Activated naive CD8-positive, alpha-beta T cell treated with anti-CD3 and anti-CD28 coated beads for 36 hours (primary cell): ENCODE results near the gene CDKN2AIPNL. TPM values are rescaled to one million over a fixed set of nuclear protein-coding genes. Genes with fewer than 3 reads are reported as not detected.
"Not testable (repeated sequence)": the region's sequence is repeated elsewhere in the genome, so short reads cannot be mapped to it uniquely, and the experiment has no call there.

ENCODE experiments used
- DNase-seq: peaks from one replicate; pipeline ENCODE4 v3.0.0; 2021
- H3K27ac Mint-ChIP-seq: one replicate; pipeline ENCODE4 v1.8.0; 2022; ENCODE audit warnings: mild to moderate bottlenecking, moderate library complexity, mixed read lengths
- H3K27me3 Mint-ChIP-seq: one replicate; pipeline ENCODE4 v1.8.0; 2022; ENCODE audit warnings: mild to moderate bottlenecking, mixed read lengths
- H3K36me3 Mint-ChIP-seq: one replicate; pipeline ENCODE4 v1.8.0; 2021; ENCODE audit warnings: mild to moderate bottlenecking, mixed read lengths
- H3K4me1 Mint-ChIP-seq: one replicate; pipeline ENCODE4 v1.8.0; 2021; ENCODE audit warnings: mixed read lengths
- H3K4me3 Mint-ChIP-seq: one replicate; pipeline ENCODE4 v1.8.0; 2022; ENCODE audit warnings: mild to moderate bottlenecking, moderate library complexity, mixed read lengths
- H3K9me3 Mint-ChIP-seq: one replicate; pipeline ENCODE4 v1.8.0; 2022; ENCODE audit warnings: mixed read lengths
- total RNA-seq, 2 experiments: library from RNA; stranded (reverse); gene quantifications; one replicate each; pipeline ENCODE4 v1.2.3, GENCODE V29; 2021

Gene CDKN2AIPNL
- total RNA-seq, 2 experiments from 2014 or later: 42.6 to 44.5 TPM

GRCh38 chr5:134394932-134395331 lies 16.7 kb downstream of the CDKN2AIPNL start:
- no peak overlapping the region for H3K4me3 Mint-ChIP-seq
- H3K27me3 Mint-ChIP-seq: no peaks in the 10 kb centered on the region
- peaks cover 22% of the 10 kb centered on the region for H3K36me3 Mint-ChIP-seq
- H3K9me3 Mint-ChIP-seq: no peaks in the 10 kb centered on the region
- no peak for DNase-seq
- no peak overlapping the region for H3K27ac Mint-ChIP-seq
- peaks cover 11% of the 10 kb centered on the region for H3K4me1 Mint-ChIP-seq

- peaks cover 11% of the 10 kb centered on the region for H3K4me1 Mint-ChIP-seq
- peaks cover 11% of the 10 kb centered on the region for H3K36me3 Mint-ChIP-seq
- H3K4me3 Mint-ChIP-seq: no peak overlapping the region
- H3K9me3 Mint-ChIP-seq: no peaks in the 10 kb centered on the region
- no peak for DNase-seq
- H3K27ac Mint-ChIP-seq: no peak overlapping the region
- no peaks in the 10 kb centered on the region for H3K27me3 Mint-ChIP-seq
Observed at GRCh38 chr5:134392301-134392700, 19.4 kb downstream of the CDKN2AIPNL start.

- no peaks in the 10 kb centered on the region for H3K9me3 Mint-ChIP-seq
- no peak overlapping the region for H3K4me3 Mint-ChIP-seq
- no peak for DNase-seq
- peaks cover 14% of the 10 kb centered on the region for H3K4me1 Mint-ChIP-seq
- H3K27me3 Mint-ChIP-seq: no peaks in the 10 kb centered on the region
- peaks cover 22% of the 10 kb centered on the region for H3K36me3 Mint-ChIP-seq
- H3K27ac Mint-ChIP-seq: no peak overlapping the region
Observed at GRCh38 chr5:134387443-134387842, 24.2 kb downstream of the CDKN2AIPNL start.

- H3K4me3 Mint-ChIP-seq: peak overlapping the region; percentile 45
- no peaks in the 10 kb centered on the region for H3K9me3 Mint-ChIP-seq
Observed at GRCh38 chr5:134383980-134384697, 27.5 kb downstream of the CDKN2AIPNL start.

GRCh38 chr5:134382204-134382603 lies 29.5 kb downstream of the CDKN2AIPNL start:
- not testable (repeated sequence) for DNase-seq, H3K27me3 Mint-ChIP-seq, H3K9me3 Mint-ChIP-seq, H3K27ac Mint-ChIP-seq, H3K4me3 Mint-ChIP-seq
- H3K36me3 Mint-ChIP-seq: peaks cover 49% of the 10 kb centered on the region
- peaks cover 32% of the 10 kb centered on the region for H3K4me1 Mint-ChIP-seq

More at GRCh38 chr5:134383980-134384697, 27.5 kb downstream of the CDKN2AIPNL start:
- peak overlapping the region; percentile 85 for H3K27ac Mint-ChIP-seq
- H3K27me3 Mint-ChIP-seq: no peaks in the 10 kb centered on the region
- no peak for DNase-seq
- peaks cover 21% of the 10 kb centered on the region for H3K4me1 Mint-ChIP-seq
- H3K36me3 Mint-ChIP-seq: peaks cover 33% of the 10 kb centered on the region

- peaks cover 45% of the 10 kb centered on the region for H3K36me3 Mint-ChIP-seq
- H3K4me3 Mint-ChIP-seq: no peak overlapping the region
- no peaks in the 10 kb centered on the region for H3K27me3 Mint-ChIP-seq
- H3K9me3 Mint-ChIP-seq: no peaks in the 10 kb centered on the region
- H3K27ac Mint-ChIP-seq: no peak overlapping the region
- no peak for DNase-seq
- H3K4me1 Mint-ChIP-seq: peaks cover 38% of the 10 kb centered on the region
Observed at GRCh38 chr5:134380346-134380745, 31.3 kb downstream of the CDKN2AIPNL start.

GRCh38 chr5:134374232-134374631 lies 37.4 kb downstream of the CDKN2AIPNL start:
- Mint-ChIP-seq H3K27ac (no peak overlapping the region), H3K4me3 (no peak overlapping the region), H3K4me1 (peaks cover 55% of the 10 kb centered on the region)

GRCh38 chr5:134373633-134374032 lies 38.0 kb downstream of the CDKN2AIPNL start:
- Mint-ChIP-seq H3K4me1 (peaks cover 51% of the 10 kb centered on the region), H3K36me3 (peaks cover 35% of the 10 kb centered on the region)

More at GRCh38 chr5:134374232-134374631, 37.4 kb downstream of the CDKN2AIPNL start:
- Mint-ChIP-seq H3K9me3 (no peaks in the 10 kb centered on the region), H3K36me3 (peaks cover 41% of the 10 kb centered on the region), H3K27me3 (peaks cover 4% of the 10 kb centered on the region)
- DNase-seq: no peak

GRCh38 chr5:134371834-134372340 lies 39.8 kb downstream of the CDKN2AIPNL start:
- H3K4me1 Mint-ChIP-seq: peaks cover 47% of the 10 kb centered on the region
- H3K36me3 Mint-ChIP-seq: peaks cover 36% of the 10 kb centered on the region
- H3K27ac Mint-ChIP-seq: peak overlapping the region; percentile 100
- H3K27me3 Mint-ChIP-seq: peaks cover 4% of the 10 kb centered on the region
- peaks cover 4% of the 10 kb centered on the region for H3K9me3 Mint-ChIP-seq
- peak; percentile 42 for DNase-seq
- peak overlapping the region; percentile 97 for H3K4me3 Mint-ChIP-seq

More at GRCh38 chr5:134373633-134374032, 38.0 kb downstream of the CDKN2AIPNL start:
- H3K4me3 Mint-ChIP-seq: peak overlapping the region; percentile 68
- H3K9me3 Mint-ChIP-seq, DNase-seq, H3K27me3 Mint-ChIP-seq: not testable (repeated sequence)
- peak overlapping the region; percentile 20 for H3K27ac Mint-ChIP-seq

GRCh38 chr5:134370871-134371833 lies 40.5 kb downstream of the CDKN2AIPNL start, which contains the start of gene UBE2B:
Gene UBE2B (plus strand): TSS chr5:134371569. CDS start chr5:134371596, 27 bp downstream.
- peak within 1 kb of the TSS; percentile 100 for H3K27ac Mint-ChIP-seq
- peaks cover 4% of the 10 kb centered on the region for H3K9me3 Mint-ChIP-seq
- peaks cover 38% of the 10 kb centered on the region for H3K36me3 Mint-ChIP-seq
- H3K4me3 Mint-ChIP-seq: peak within 1 kb of the TSS; percentile 97
- H3K27me3 Mint-ChIP-seq: peaks cover 4% of the 10 kb centered on the region
- peaks cover 47% of the 10 kb centered on the region for H3K4me1 Mint-ChIP-seq
- peak; percentile 93 for DNase-seq

- peaks cover 50% of the 10 kb centered on the region for H3K4me1 Mint-ChIP-seq
- H3K27me3 Mint-ChIP-seq: peaks cover 4% of the 10 kb centered on the region
- peaks cover 4% of the 10 kb centered on the region for H3K9me3 Mint-ChIP-seq
- H3K27ac Mint-ChIP-seq: peak overlapping the region; percentile 100
- no peak for DNase-seq
- peaks cover 35% of the 10 kb centered on the region for H3K36me3 Mint-ChIP-seq
- peak overlapping the region; percentile 97 for H3K4me3 Mint-ChIP-seq
Observed at GRCh38 chr5:134370311-134370870, 41.3 kb downstream of the CDKN2AIPNL start.

GRCh38 chr5:134365604-134366003 lies 46.1 kb downstream of the CDKN2AIPNL start:
- Mint-ChIP-seq H3K9me3 (peaks cover 4% of the 10 kb centered on the region), H3K4me3 (no peak overlapping the region), H3K27me3 (no peaks in the 10 kb centered on the region)

GRCh38 chr5:134355681-134356080 lies 56.0 kb downstream of the CDKN2AIPNL start:
- no peaks in the 10 kb centered on the region for H3K36me3 Mint-ChIP-seq
- H3K27me3 Mint-ChIP-seq: no peaks in the 10 kb centered on the region
- no peaks in the 10 kb centered on the region for H3K4me1 Mint-ChIP-seq
- H3K27ac Mint-ChIP-seq: no peak overlapping the region
- H3K9me3 Mint-ChIP-seq: no peaks in the 10 kb centered on the region
- H3K4me3 Mint-ChIP-seq: no peak overlapping the region
- DNase-seq: no peak

More at GRCh38 chr5:134365604-134366003, 46.1 kb downstream of the CDKN2AIPNL start:
- Mint-ChIP-seq H3K36me3 (peaks cover 21% of the 10 kb centered on the region), H3K4me1 (peaks cover 23% of the 10 kb centered on the region), H3K27ac (no peak overlapping the region)
- no peak for DNase-seq
